Ovary (tissue), 9 donors: Measurements from ENCODE around the gene KCNN2. TPM values are rescaled to one million over a fixed set of nuclear protein-coding genes. Genes with fewer than 3 reads are reported as not detected.

Experiments used
- DNase-seq, 5 donors: peaks; one replicate each; pipeline ENCODE4 v3.0.0-alpha.2; 2019 to 2020
- H3K27ac ChIP-seq, 2 donors: fragments of 200-600 bp; one replicate each; pipeline versions ENCODE4 v1.5.1 to v1.8.0; 2019 to 2022
- H3K27me3 ChIP-seq: fragments of 200-600 bp; one replicate; pipeline ENCODE4 v1.8.0; 2022
- H3K36me3 ChIP-seq: fragments of 200-600 bp; sonication (generic); one replicate; pipeline ENCODE4 v1.5.1; 2019
- H3K4me1 ChIP-seq: one replicate; pipeline ENCODE4 v1.8.1; 2013; ENCODE audit warnings: mild to moderate bottlenecking, moderate library complexity; ENCODE audit not compliant: insufficient read depth
- H3K4me3 ChIP-seq: fragments of 200-600 bp; sonication (generic); one replicate; pipeline ENCODE4 v1.5.1; 2017
- H3K9me3 ChIP-seq, 2 donors: fragments of 200-600 bp in 1 of 2; sonication (generic) in 1 of 2; one replicate each; pipeline versions ENCODE4 v1.5.1 to v1.8.1; 2013 to 2019; ENCODE audit warnings: mild to moderate bottlenecking in 1 of 2, moderate library complexity in 1 of 2
- CTCF ChIP-seq, 3 donors: fragments of 450-650 bp in 2 of 3; fragments of 200-600 bp in 1 of 3; IDR thresholded peaks; one replicate each; pipeline versions ENCODE4 v1.5.1 to v1.8.0; 2016 to 2022; ENCODE audit warnings: antibody characterized with exemption in 3 of 3, mild to moderate bottlenecking in 1 of 3
- EP300 ChIP-seq: sonication (generic); formaldehyde crosslinking; IDR thresholded peaks from one replicate; pipeline ENCODE4 v1.6.1; 2017; ENCODE audit warnings: antibody characterized with exemption
- POLR2A ChIP-seq: fragments of 450-650 bp; IDR thresholded peaks from one replicate; pipeline ENCODE4 v1.6.1; 2017; ENCODE audit warnings: antibody characterized with exemption, mild to moderate bottlenecking, moderate library complexity
- WGBS, 3 donors: extraction: QIAGEN DNeasy Blood & Tissue Kit in 1 of 3; methylation state at CpG; one replicate each; pipeline versions ENCODE4 v1.1.5 to v1.1.7; 2013 to 2017; 5-methylcytosine and 5-hydroxymethylcytosine counted together
- intact Hi-C, 4 donors: fragments of 100-400 bp; cut with DNase I; formaldehyde crosslinking; loops; one replicate each; pipeline versions ENCODE4 v1.11.0 to v1.15.1; 2022 to 2023
- polyA plus RNA-seq, 2 donors: library from polyadenylated mRNA; stranded (reverse); fragments of 200-250 nt in 1 of 2; fragments of 350-450 nt in 1 of 2; fragmentation: Illumina TruSeq in 1 of 2; extraction: RNeasy Lipid Tissue Mini Kit (QIAGEN cat#74804) in 1 of 2; gene quantifications; one replicate each; pipeline ENCODE4 v1.2.3, GENCODE V29; 2013 to 2014
- total RNA-seq, 7 donors: library from RNA; depleted of rRNA in 2 of 7; stranded (reverse); fragments of >200 nt in 2 of 7; fragmentation: NEBNext Ultra II Directional in 3 of 7; extraction: Animal tissue kit (Norgen Biotek cat#: 25700) in 3 of 7; gene quantifications; one replicate each; pipeline versions ENCODE4 v1.1.0 to v1.2.4, GENCODE V29; 2016 to 2023
- donor health status: DM: no; HTN: no; CAD: no; lungs with moderate emphysema.
- donor health status: DM: no; HTN: no; CAD: no.
- donor health status: Bipolar disorder and iron deficiency.
- donor health status: DM: yes; HTN: yes; CAD: no.
- donor health status: DM: no; HTN: no; CAD: no.
- donor health status: DM: yes; HTN: yes; CAD: no.

Gene KCNN2
- total and polyA plus RNA-seq, 9 donors: 0.48 to 1.6 (median 0.96) TPM

- Histone ChIP-seq H3K9me3 (no peaks in the 10 kb centered on the region), H3K36me3 (no peaks in the 10 kb centered on the region), H3K27ac (no peak overlapping the region), H3K4me3 (no peak overlapping the region), H3K4me1 (no peaks in the 10 kb centered on the region), H3K27me3 (no peaks in the 10 kb centered on the region)
- WGBS, 3 donors: 33 to 51% (median 36%) methylated on average over 7 of the region's 7 CpGs
- intact Hi-C loops: no loop called here
- no peak for TF ChIP-seq POLR2A
- no peak for TF ChIP-seq CTCF (IDR thresholded peaks at IDR 0.05)
- no peak for TF ChIP-seq EP300
- DNase-seq: no peak
Observed at GRCh38 chr5:114369680-114370417, 8.0 kb downstream of the KCNN2 start.

GRCh38 chr5:114377050-114377844, 15.4 kb downstream of the KCNN2 start:
- no peak overlapping the region for H3K27ac ChIP-seq
- H3K4me3 ChIP-seq: no peak overlapping the region
- H3K36me3 ChIP-seq: no peaks in the 10 kb centered on the region
- no peaks in the 10 kb centered on the region for H3K9me3 ChIP-seq
- intact Hi-C loops: no loop called here
- no peaks in the 10 kb centered on the region for H3K4me1 ChIP-seq
- TF ChIP-seq CTCF (IDR thresholded peaks at IDR 0.05) (no peak), EP300 (no peak)
- DNase-seq: no peak
- WGBS, 3 donors: 33 to 52% (median 42%) methylated on average over 7 of the region's 7 CpGs
- H3K27me3 ChIP-seq: no peaks in the 10 kb centered on the region

- Histone ChIP-seq H3K27me3 (no peaks in the 10 kb centered on the region), H3K4me3 (no peak overlapping the region), H3K36me3 (no peaks in the 10 kb centered on the region), H3K4me1 (no peaks in the 10 kb centered on the region), H3K9me3 (no peaks in the 10 kb centered on the region), H3K27ac (no peak overlapping the region)
- intact Hi-C loops: no loop called here
- TF ChIP-seq EP300: no peak
- no peak for TF ChIP-seq POLR2A
- no peak for TF ChIP-seq CTCF (IDR thresholded peaks at IDR 0.05)
- 90 to 94% (median 93%) methylated on average over 6 of the region's 6 CpGs for WGBS, 3 donors
- DNase-seq: no peak
Observed at GRCh38 chr5:114377946-114378345, 16.1 kb downstream of the KCNN2 start.

GRCh38 chr5:114380721-114381120, 18.9 kb downstream of the KCNN2 start:
- WGBS, 3 donors: 62 to 71% (median 65%) methylated on average over 5 of the region's 5 CpGs
- Histone ChIP-seq H3K27ac (no peak overlapping the region), H3K36me3 (no peaks in the 10 kb centered on the region), H3K4me1 (no peaks in the 10 kb centered on the region), H3K27me3 (no peaks in the 10 kb centered on the region), H3K4me3 (no peak overlapping the region), H3K9me3 (no peaks in the 10 kb centered on the region)
- DNase-seq: no peak
- intact Hi-C loops: no loop called here
- TF ChIP-seq CTCF (IDR thresholded peaks at IDR 0.05): no peak
- TF ChIP-seq EP300: no peak
- TF ChIP-seq POLR2A: no peak
